ENCODE results near the gene LMF2. TPM values are rescaled to one million over a fixed set of nuclear protein-coding genes. Genes with fewer than 3 reads are reported as not detected.

The LMF2 gene
- total RNA-seq, 1 experiment from 2014 or later = 54.2 TPM

DNA sequence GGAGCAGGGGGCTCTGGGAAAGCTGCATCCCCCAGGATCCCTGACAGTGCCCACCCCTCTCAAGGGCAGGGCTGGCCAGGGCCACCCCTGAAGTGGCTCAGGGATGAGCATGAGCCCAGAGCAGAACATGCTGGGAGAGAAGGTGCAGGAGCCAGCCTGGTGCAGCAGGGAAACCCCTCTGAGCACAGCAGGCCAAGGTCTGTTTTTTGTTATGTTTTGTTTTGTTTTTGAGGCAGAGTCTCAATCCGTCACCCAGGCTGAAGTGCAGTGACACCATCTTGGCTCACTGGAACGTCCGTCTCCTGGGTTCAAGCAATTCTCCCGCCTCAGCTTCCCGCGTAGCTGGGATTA, 31.9 kb downstream of the LMF2 start:
- ChIA-PET POLR2A (no interaction called here), CTCF (no interaction called here)
- peak overlapping the region; percentile 53 to 59 for H3K4me3 ChIP-seq (ENCODE audit: low read depth in 2 of 2, low read length in 2 of 2)
- H3K27ac ChIP-seq (ENCODE audit: low read length) = peak overlapping the region; percentile 63
- TF ChIP-seq TCF7L2 (IDR thresholded peaks at IDR 0.05; ENCODE audit: low read depth, low read length) (no peak), POLR2AphosphoS5 (IDR thresholded peaks at IDR 0.05; ENCODE audit: low read depth, low read length) (no peak), SIN3A (IDR thresholded peaks at IDR 0.05; ENCODE audit: borderline replicate concordance, insufficient read depth, low read depth, low read length) (no peak)
- TF ChIP-seq, protein P1, sequence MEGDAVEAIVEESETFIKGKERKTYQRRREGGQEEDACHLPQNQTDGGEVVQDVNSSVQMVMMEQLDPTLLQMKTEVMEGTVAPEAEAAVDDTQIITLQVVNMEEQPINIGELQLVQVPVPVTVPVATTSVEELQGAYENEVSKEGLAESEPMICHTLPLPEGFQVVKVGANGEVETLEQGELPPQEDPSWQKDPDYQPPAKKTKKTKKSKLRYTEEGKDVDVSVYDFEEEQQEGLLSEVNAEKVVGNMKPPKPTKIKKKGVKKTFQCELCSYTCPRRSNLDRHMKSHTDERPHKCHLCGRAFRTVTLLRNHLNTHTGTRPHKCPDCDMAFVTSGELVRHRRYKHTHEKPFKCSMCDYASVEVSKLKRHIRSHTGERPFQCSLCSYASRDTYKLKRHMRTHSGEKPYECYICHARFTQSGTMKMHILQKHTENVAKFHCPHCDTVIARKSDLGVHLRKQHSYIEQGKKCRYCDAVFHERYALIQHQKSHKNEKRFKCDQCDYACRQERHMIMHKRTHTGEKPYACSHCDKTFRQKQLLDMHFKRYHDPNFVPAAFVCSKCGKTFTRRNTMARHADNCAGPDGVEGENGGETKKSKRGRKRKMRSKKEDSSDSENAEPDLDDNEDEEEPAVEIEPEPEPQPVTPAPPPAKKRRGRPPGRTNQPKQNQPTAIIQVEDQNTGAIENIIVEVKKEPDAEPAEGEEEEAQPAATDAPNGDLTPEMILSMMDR (IDR thresholded peaks at IDR 0.05) = no peak
- no peaks in the 10 kb centered on the region for H3K27me3 ChIP-seq (ENCODE audit: control insufficient read depth, insufficient read depth, low read length)
- intact Hi-C loops (cut with micrococcal nuclease; ENCODE audit: unreplicated experiment) (no loop called here), in situ Hi-C loops (cut with HindIII; ENCODE audit: low pct_unique_long_range_greater_than_20kb, low sequenced_read_pairs) (no loop called here)
- DNase-seq (ENCODE audit: low read depth, low spot score) (no peak), ATAC-seq (no peak)
- no peaks in the 10 kb centered on the region for H3K9me3 ChIP-seq (ENCODE audit: control insufficient read depth, insufficient read depth, low read depth, low read length)
- no peaks in the 10 kb centered on the region; the same call in 1 of the 2 replicates for H3K36me3 ChIP-seq (ENCODE audit: control insufficient read depth, insufficient read depth, low read length)
- BruUV-seq (replicated peaks) = no TSS peak
- H3K4me1 ChIP-seq (ENCODE audit: control insufficient read depth, insufficient read depth, low read length) = peaks cover 9% of the 10 kb centered on the region

DNA sequence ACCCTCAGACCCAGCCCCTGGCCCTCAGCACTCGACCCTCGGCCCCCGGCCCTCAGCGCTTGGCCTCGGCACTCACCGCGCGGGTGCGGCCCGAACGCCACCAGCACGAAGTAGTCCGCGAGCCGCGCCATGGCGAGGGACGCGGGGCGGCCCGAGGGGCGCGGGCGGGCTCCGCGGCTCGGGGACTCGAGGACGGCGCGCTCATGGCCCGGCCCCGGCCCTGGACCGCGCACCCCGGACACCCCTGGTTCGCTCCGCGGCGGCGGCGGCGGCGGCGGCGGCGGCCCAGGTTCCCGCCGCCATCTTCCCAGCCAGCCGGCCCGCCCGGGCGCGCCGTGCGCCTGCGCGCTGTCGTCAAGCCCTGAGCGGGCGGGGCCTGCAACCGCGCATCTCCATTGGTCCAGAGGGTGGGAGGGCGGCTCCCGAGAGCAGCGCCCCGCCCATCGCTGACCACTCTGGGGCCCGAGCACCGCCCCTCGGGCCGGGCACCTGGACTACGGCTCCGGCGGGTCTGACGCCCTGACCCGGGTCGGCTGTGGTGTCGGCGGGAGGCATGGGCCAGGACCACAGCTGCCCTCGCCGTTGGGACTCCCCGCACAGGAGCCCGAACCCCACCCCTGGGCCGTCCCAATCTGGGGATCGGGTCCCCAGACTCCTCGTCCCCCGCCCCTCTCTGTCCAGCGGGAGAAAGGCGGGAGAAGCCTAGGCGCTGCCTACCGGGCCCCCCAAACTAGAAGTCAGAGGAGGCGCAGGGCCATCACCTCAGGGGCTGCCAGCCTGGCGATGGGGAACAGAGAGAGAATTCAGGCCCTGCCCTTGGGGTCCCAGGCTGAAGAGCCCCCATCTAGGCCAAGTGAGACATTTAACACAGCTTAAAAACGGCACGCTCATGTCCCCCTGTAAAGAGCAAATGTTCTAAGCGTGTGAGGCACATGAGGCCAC, 32.5 kb downstream of the LMF2 start, which contains the start of gene SBF1:
SBF1 (minus strand) TSS at position 326 of the 942 bp plus-strand sequence; CDS start at position 131, 195 bp downstream.
- Histone ChIP-seq H3K27ac (ENCODE audit: low read length) (peak within 1 kb of the TSS; percentile 63), H3K4me1 (ENCODE audit: control insufficient read depth, insufficient read depth, low read length) (peaks cover 15% of the 10 kb centered on the region), H3K4me3 (ENCODE audit: low read depth in 2 of 2, low read length in 2 of 2) (peak within 1 kb of the TSS; percentile 59 to 63), H3K36me3 (ENCODE audit: control insufficient read depth, insufficient read depth, low read length) (no peaks in the 10 kb centered on the region; the same call in 1 of the 2 replicates), H3K27me3 (ENCODE audit: control insufficient read depth, insufficient read depth, low read length) (no peaks in the 10 kb centered on the region), H3K9me3 (ENCODE audit: control insufficient read depth, insufficient read depth, low read depth, low read length) (no peaks in the 10 kb centered on the region)
- peak; percentile 54; the same call in 1 of the 2 replicates for TF ChIP-seq POLR2AphosphoS5 (IDR thresholded peaks at IDR 0.05; ENCODE audit: low read depth, low read length)
- TF ChIP-seq, protein P2, sequence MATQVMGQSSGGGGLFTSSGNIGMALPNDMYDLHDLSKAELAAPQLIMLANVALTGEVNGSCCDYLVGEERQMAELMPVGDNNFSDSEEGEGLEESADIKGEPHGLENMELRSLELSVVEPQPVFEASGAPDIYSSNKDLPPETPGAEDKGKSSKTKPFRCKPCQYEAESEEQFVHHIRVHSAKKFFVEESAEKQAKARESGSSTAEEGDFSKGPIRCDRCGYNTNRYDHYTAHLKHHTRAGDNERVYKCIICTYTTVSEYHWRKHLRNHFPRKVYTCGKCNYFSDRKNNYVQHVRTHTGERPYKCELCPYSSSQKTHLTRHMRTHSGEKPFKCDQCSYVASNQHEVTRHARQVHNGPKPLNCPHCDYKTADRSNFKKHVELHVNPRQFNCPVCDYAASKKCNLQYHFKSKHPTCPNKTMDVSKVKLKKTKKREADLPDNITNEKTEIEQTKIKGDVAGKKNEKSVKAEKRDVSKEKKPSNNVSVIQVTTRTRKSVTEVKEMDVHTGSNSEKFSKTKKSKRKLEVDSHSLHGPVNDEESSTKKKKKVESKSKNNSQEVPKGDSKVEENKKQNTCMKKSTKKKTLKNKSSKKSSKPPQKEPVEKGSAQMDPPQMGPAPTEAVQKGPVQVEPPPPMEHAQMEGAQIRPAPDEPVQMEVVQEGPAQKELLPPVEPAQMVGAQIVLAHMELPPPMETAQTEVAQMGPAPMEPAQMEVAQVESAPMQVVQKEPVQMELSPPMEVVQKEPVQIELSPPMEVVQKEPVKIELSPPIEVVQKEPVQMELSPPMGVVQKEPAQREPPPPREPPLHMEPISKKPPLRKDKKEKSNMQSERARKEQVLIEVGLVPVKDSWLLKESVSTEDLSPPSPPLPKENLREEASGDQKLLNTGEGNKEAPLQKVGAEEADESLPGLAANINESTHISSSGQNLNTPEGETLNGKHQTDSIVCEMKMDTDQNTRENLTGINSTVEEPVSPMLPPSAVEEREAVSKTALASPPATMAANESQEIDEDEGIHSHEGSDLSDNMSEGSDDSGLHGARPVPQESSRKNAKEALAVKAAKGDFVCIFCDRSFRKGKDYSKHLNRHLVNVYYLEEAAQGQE (IDR thresholded peaks at IDR 0.05; ENCODE audit: insufficient read depth in 1 of 2, low read depth in 2 of 2, low read length in 1 of 2) = no peak
- POLR2A ChIA-PET = no interaction called here
- DNase-seq (ENCODE audit: low read depth, low spot score) (no peak), ATAC-seq (peak; percentile 94)
- intact Hi-C loops (cut with micrococcal nuclease; ENCODE audit: unreplicated experiment) (no loop called here), in situ Hi-C loops (cut with HindIII; ENCODE audit: low pct_unique_long_range_greater_than_20kb, low sequenced_read_pairs) (no loop called here)
- no TSS peak for BruUV-seq (replicated peaks)
- CTCF ChIA-PET = no interaction called here
